Thoracic aorta (tissue), 2 donors: Measurements from ENCODE around the gene CD6. TPM values are rescaled to one million over a fixed set of nuclear protein-coding genes. Genes with fewer than 3 reads are reported as not detected.

Source experiments
- ATAC-seq: fragments of 150-250 bp; one replicate; pipeline ENCODE4 v1.8.0; 2017; ENCODE audit warnings: low read depth; ENCODE audit not compliant: insufficient number of reproducible peaks, low FRiP score
- DNase-seq: peaks from one replicate; pipeline ENCODE4 v3.0.0-alpha.2; 2020; ENCODE audit warnings: low spot score
- H3K27ac ChIP-seq, 2 donors: fragments of 200-600 bp; sonication (generic); 1 replicate in 1 of 2; 2 replicates in 1 of 2; pipeline ENCODE4 v1.5.1; 2016; ENCODE audit warnings: mild to moderate bottlenecking in 2 of 2, moderate library complexity in 2 of 2
- H3K27me3 ChIP-seq: fragments of 200-600 bp; sonication (generic); replicated peaks from 2 replicates; pipeline ENCODE4 v1.6.0; 2016; ENCODE audit warnings: mild to moderate bottlenecking; ENCODE audit not compliant: insufficient read depth
- H3K36me3 ChIP-seq: fragments of 200-600 bp; sonication (generic); one replicate; pipeline ENCODE4 v1.5.1; 2016
- H3K4me1 ChIP-seq, 2 donors: fragments of 200-600 bp; sonication (generic); 1 replicate in 1 of 2; 2 replicates in 1 of 2; pipeline versions ENCODE4 v1.5.1 to v1.6.0; 2016; ENCODE audit warnings: low read depth in 2 of 2, mild to moderate bottlenecking in 1 of 2; ENCODE audit not compliant: control insufficient read depth in 1 of 2
- H3K4me3 ChIP-seq: fragments of 200-600 bp; sonication (generic); 2 replicates; pipeline ENCODE4 v1.5.1; 2016; ENCODE audit warnings: mild to moderate bottlenecking
- H3K9me3 ChIP-seq: fragments of 200-600 bp; sonication (generic); 2 replicates; pipeline ENCODE4 v1.5.1; 2016
- total RNA-seq, 2 donors: library from RNA; depleted of rRNA; stranded (reverse); fragments of >200 nt; gene quantifications; one replicate each; pipeline versions ENCODE4 v1.1.0 to v1.2.3, GENCODE V29; 2016
- TF ChIP-seq, protein P1 (sequence below): fragments of 200-600 bp; sonication (generic); IDR thresholded peaks from one replicate; pipeline ENCODE4 v1.5.1; 2019; ENCODE audit warnings: antibody characterized with exemption

CD6 gene
- total RNA-seq, 2 donors from 2014 or later, result 2.2 to 3.3 TPM

DNA sequence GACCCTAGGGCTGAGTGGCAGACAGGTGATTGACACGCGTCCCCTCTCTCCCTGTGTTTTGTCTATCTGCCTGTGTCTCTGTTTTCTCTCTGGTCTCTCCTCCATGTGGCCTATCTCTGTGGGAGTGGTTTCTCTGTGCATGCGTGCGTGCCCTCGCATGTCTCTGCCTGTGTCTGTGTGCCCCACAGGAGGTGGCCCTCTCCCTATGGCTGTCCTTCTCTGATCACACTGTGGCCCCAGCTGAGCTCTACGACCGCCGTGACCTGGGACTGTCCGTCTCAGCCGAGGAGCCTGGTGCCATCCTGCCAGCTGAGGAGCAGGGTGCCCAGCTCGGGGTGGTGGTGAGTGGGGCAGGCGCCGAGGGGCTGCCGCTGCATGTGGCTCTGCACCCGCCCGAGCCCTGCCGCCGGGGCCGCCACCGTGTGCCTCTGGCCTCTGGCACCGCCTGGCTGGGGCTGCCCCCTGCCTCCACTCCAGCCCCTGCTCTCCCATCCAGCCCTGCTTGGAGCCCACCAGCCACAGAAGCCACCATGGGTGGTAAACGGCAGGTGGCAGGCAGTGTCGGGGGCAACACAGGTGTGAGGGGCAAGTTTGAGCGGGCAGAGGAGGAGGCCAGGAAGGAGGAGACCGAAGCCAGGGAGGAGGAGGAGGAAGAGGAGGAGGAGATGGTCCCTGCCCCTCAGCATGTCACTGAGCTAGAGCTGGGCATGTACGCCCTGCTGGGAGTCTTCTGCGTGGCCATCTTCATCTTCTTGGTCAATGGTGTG is 35.6 kb upstream of the CD6 start:
- TF ChIP-seq, protein P1, sequence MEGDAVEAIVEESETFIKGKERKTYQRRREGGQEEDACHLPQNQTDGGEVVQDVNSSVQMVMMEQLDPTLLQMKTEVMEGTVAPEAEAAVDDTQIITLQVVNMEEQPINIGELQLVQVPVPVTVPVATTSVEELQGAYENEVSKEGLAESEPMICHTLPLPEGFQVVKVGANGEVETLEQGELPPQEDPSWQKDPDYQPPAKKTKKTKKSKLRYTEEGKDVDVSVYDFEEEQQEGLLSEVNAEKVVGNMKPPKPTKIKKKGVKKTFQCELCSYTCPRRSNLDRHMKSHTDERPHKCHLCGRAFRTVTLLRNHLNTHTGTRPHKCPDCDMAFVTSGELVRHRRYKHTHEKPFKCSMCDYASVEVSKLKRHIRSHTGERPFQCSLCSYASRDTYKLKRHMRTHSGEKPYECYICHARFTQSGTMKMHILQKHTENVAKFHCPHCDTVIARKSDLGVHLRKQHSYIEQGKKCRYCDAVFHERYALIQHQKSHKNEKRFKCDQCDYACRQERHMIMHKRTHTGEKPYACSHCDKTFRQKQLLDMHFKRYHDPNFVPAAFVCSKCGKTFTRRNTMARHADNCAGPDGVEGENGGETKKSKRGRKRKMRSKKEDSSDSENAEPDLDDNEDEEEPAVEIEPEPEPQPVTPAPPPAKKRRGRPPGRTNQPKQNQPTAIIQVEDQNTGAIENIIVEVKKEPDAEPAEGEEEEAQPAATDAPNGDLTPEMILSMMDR, result no peak
- DNase-seq (no peak), ATAC-seq (no peak)
- no peak overlapping the region for H3K4me3 ChIP-seq
- H3K9me3 ChIP-seq, result no peaks in the 10 kb centered on the region
- no peaks in the 10 kb centered on the region for H3K27me3 ChIP-seq
- peaks cover 5% of the 10 kb centered on the region for H3K36me3 ChIP-seq
- no peak overlapping the region for H3K27ac ChIP-seq
- H3K4me1 ChIP-seq, result no peaks in the 10 kb centered on the region

DNA sequence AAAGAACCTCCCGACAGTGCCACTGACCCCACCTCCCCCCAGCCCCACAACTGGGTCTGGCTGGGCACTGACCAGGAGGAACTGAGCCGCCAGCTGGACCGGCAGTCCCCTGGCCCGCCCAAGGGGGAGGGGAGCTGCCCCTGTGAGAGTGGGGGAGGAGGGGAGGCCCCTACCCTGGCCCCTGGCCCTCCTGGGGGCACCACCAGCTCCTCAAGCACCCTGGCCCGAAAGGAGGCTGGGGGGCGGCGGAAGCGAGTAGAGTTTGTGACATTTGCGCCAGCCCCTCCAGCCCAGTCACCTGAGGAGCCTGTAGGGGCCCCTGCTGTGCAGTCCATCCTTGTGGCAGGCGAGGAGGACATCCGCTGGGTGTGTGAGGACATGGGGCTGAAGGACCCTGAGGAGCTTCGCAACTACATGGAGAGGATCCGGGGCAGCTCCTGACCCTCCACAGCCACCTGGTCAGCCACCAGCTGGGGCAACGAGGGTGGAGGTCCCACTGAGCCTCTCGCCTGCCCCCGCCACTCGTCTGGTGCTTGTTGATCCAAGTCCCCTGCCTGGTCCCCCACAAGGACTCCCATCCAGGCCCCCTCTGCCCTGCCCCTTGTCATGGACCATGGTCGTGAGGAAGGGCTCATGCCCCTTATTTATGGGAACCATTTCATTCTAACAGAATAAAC is 34.9 kb upstream of the CD6 start:
- TF ChIP-seq, protein P1, result no peak
- DNase-seq, result no peak
- Histone ChIP-seq H3K9me3 (no peaks in the 10 kb centered on the region), H3K4me3 (no peak overlapping the region), H3K27me3 (no peaks in the 10 kb centered on the region), H3K4me1 (no peaks in the 10 kb centered on the region), H3K27ac (no peak overlapping the region), H3K36me3 (peaks cover 6% of the 10 kb centered on the region)
- no peak for ATAC-seq

DNA sequence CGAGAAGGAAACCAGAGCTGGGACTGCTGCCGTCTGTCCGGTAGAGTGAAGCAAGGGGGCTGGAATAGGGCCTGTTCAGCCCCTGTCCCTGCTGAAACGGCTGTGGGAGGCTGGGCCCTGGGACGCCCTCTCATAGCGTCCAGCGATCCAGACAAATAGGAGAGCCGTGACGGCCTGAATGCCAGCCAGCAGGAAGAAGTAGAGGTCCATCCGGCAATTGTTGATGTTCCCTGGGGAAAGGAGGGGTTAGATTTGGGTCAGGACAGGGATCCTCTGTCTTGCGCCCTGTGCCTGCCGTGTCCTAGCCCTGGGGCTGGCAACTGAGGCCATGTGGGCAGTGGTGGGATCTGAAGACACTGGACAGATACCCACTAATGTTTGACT is 34.3 kb upstream of the CD6 start:
- TF ChIP-seq, protein P1, result no peak
- Histone ChIP-seq H3K36me3 (peaks cover 11% of the 10 kb centered on the region), H3K4me3 (no peak overlapping the region), H3K27ac (no peak overlapping the region), H3K9me3 (no peaks in the 10 kb centered on the region), H3K27me3 (no peaks in the 10 kb centered on the region), H3K4me1 (no peaks in the 10 kb centered on the region)
- no peak for ATAC-seq
- no peak for DNase-seq

DNA sequence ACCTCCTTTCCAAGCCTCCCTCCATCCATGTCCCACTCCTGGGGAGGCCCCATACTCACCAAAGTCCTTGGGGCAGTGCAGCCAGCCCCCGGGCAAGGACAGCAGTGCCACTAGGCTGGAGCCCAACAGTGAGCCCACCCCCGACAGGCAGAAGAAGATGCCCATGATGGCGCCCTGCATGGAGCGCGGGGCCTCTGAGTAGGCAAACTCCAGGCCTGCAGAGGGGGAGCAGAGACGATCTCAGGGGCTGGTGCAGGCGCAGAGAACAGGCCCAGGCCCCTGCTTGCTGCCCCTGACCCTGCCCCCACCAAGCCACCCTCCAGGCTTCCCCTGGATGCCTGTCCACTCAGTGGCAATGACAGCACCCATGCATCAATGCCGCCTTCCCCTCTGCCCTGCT is 33.7 kb upstream of the CD6 start:
- TF ChIP-seq, protein P1, result no peak
- Histone ChIP-seq H3K27me3 (no peaks in the 10 kb centered on the region), H3K27ac (no peak overlapping the region), H3K4me3 (no peak overlapping the region), H3K36me3 (peaks cover 15% of the 10 kb centered on the region), H3K4me1 (no peaks in the 10 kb centered on the region), H3K9me3 (no peaks in the 10 kb centered on the region)
- DNase-seq (no peak), ATAC-seq (no peak)

DNA sequence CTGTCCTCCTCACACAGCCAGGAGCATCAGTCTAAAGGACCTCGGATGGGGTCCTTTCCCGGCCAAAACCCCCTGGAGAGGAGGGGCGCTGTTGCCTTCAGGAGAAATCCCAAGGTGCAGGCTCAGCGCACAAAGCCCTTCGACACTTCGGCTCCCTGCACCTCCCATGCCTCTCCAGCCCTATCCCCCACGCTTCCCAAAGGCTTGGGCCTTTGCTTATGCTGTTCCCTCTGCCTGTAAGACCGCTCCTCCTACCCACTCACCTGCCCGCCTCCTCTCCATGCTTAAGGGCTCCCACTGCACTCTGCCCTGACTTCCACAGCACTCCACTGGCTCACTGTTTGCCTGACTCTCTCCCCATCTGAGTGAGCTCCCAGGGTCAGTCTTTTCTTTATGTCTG is 33.0 kb upstream of the CD6 start:
- Histone ChIP-seq H3K27ac (no peak overlapping the region), H3K9me3 (no peaks in the 10 kb centered on the region), H3K4me1 (no peaks in the 10 kb centered on the region), H3K27me3 (no peaks in the 10 kb centered on the region), H3K4me3 (no peak overlapping the region), H3K36me3 (peaks cover 15% of the 10 kb centered on the region)
- TF ChIP-seq, protein P1, result no peak
- no peak for DNase-seq
- no peak for ATAC-seq
